Type B pancreatic cell (in vitro differentiated cells): ENCODE data around the gene IL20RA. TPM values are rescaled to one million over a fixed set of nuclear protein-coding genes. Genes with fewer than 3 reads are reported as not detected.
"Not testable (repeated sequence)": the region's sequence is repeated elsewhere in the genome, so short reads cannot be mapped to it uniquely, and the experiment has no call there.

Experiments
- DNase-seq: peaks from one replicate; pipeline ENCODE4 v3.0.0; 2021; ENCODE audit warnings: mixed read lengths; ENCODE audit not compliant: unreplicated experiment; ENCODE audit errors: extremely low spot score
- H3K27ac Mint-ChIP-seq: 2 replicates; pipeline ENCODE4 v1.8.0; 2021; ENCODE audit warnings: mild to moderate bottlenecking, mixed read lengths
- H3K27me3 Mint-ChIP-seq: 2 replicates; pipeline ENCODE4 v1.8.0; 2021; ENCODE audit warnings: mixed read lengths
- H3K36me3 Mint-ChIP-seq: 2 replicates; pipeline ENCODE4 v1.8.0; 2021; ENCODE audit warnings: mixed read lengths
- H3K4me1 Mint-ChIP-seq: one replicate; pipeline ENCODE4 v1.8.0; 2021; ENCODE audit warnings: mixed read lengths; ENCODE audit not compliant: unreplicated experiment
- H3K4me3 Mint-ChIP-seq: 2 replicates; pipeline ENCODE4 v1.8.0; 2021; ENCODE audit warnings: mild to moderate bottlenecking, mixed read lengths
- H3K9me3 Mint-ChIP-seq: 2 replicates; pipeline ENCODE4 v1.8.0; 2021; ENCODE audit warnings: mixed read lengths
- CTCF ChIP-seq: fragments of 200-600 bp; sonication (generic); conservative IDR thresholded peaks from 2 replicates; pipeline ENCODE4 v1.5.0; 2021; ENCODE audit warnings: antibody characterized with exemption, mild to moderate bottlenecking
- total RNA-seq: library from RNA; stranded (reverse); gene quantifications from 2 replicates; pipeline ENCODE4 v1.2.1, GENCODE V29; 2021; ENCODE audit warnings: low replicate concordance

The IL20RA gene
- total RNA-seq, 1 donor from 2014 or later: 1.7 TPM

GRCh38 chr6:137076277-137077068 lies 31.7 kb upstream of the IL20RA start:
- Mint-ChIP-seq H3K27ac (no peak overlapping the region), H3K4me1 (no peaks in the 10 kb centered on the region), H3K27me3 (peaks cover 11% of the 10 kb centered on the region), H3K4me3 (no peak overlapping the region), H3K9me3 (peaks cover under 1% of the 10 kb centered on the region), H3K36me3 (no peaks in the 10 kb centered on the region)
- peak; percentile 81 for TF ChIP-seq CTCF
- no peak for DNase-seq

- not testable (repeated sequence) for H3K9me3 Mint-ChIP-seq, H3K4me1 Mint-ChIP-seq, H3K4me3 Mint-ChIP-seq, H3K27ac Mint-ChIP-seq, H3K36me3 Mint-ChIP-seq, DNase-seq
- H3K27me3 Mint-ChIP-seq: peaks cover 11% of the 10 kb centered on the region
Measured at GRCh38 chr6:137075790-137076189, 31.0 kb upstream of the IL20RA start.

GRCh38 chr6:137070303-137070702 lies 25.5 kb upstream of the IL20RA start:
- Mint-ChIP-seq H3K9me3 (peaks cover 4% of the 10 kb centered on the region), H3K27me3 (peaks cover 28% of the 10 kb centered on the region), H3K4me1 (no peaks in the 10 kb centered on the region), H3K4me3 (no peak overlapping the region), H3K36me3 (no peaks in the 10 kb centered on the region), H3K27ac (no peak overlapping the region)
- TF ChIP-seq CTCF: no peak
- no peak for DNase-seq

- TF ChIP-seq CTCF: no peak
- H3K4me3 Mint-ChIP-seq: no peak overlapping the region
- H3K9me3 Mint-ChIP-seq: peaks cover 4% of the 10 kb centered on the region
- H3K4me1 Mint-ChIP-seq: no peaks in the 10 kb centered on the region
- DNase-seq: no peak
- no peaks in the 10 kb centered on the region for H3K36me3 Mint-ChIP-seq
- no peak overlapping the region for H3K27ac Mint-ChIP-seq
- H3K27me3 Mint-ChIP-seq: peaks cover 26% of the 10 kb centered on the region
Measured at GRCh38 chr6:137067399-137067798, 22.6 kb upstream of the IL20RA start.

GRCh38 chr6:137058037-137058436 lies 13.3 kb upstream of the IL20RA start:
- TF ChIP-seq CTCF: no peak
- peaks cover 4% of the 10 kb centered on the region for H3K27me3 Mint-ChIP-seq
- H3K4me3 Mint-ChIP-seq: no peak overlapping the region
- no peak overlapping the region for H3K27ac Mint-ChIP-seq
- no peaks in the 10 kb centered on the region for H3K36me3 Mint-ChIP-seq
- H3K9me3 Mint-ChIP-seq: no peaks in the 10 kb centered on the region
- no peaks in the 10 kb centered on the region for H3K4me1 Mint-ChIP-seq
- no peak for DNase-seq

GRCh38 chr6:137056121-137056880 lies 11.5 kb upstream of the IL20RA start:
- TF ChIP-seq CTCF: no peak
- Mint-ChIP-seq H3K9me3 (no peaks in the 10 kb centered on the region), H3K36me3 (no peaks in the 10 kb centered on the region), H3K4me1 (no peaks in the 10 kb centered on the region), H3K27ac (no peak overlapping the region), H3K4me3 (no peak overlapping the region), H3K27me3 (peaks cover 4% of the 10 kb centered on the region)
- DNase-seq: no peak
